ENCODE results near the gene MLLT3.

DNA sequence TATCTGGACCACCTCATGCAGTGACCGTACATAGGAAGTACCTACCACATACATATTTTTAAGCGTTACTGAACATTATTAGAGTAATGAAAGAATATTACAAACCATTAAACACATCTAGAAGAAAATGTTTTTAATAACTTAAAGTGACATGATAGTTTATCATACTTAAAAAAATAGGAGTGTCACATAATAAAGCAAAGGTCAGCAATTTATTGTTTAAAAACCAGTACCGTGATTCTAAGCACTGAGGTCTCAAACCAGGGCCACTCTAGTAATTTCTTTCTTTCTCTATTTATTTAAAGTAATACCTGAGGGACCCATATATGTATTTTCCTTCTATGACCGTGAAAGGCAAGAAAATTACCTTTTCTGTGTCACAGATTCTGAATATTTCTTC, 216.0 kb downstream of the MLLT3 start:
- TF ChIP-seq EZH2 (IDR thresholded peaks at IDR 0.05) (no peak), EZH2phosphoT487 (IDR thresholded peaks at IDR 0.05) (no peak), CTCF (IDR thresholded peaks at IDR 0.05) (no peak)
